OCI-LY3 (cell line): Measurements from ENCODE around the gene SPEN.

Experiments used
- CTCF ChIP-seq: fragments of 200-600, 300-600 bp; sonication (generic); IDR thresholded peaks from 2 replicates; pipeline ENCODE4 v1.5.1; 2014; ENCODE audit warnings: antibody characterized with exemption, low read length, low read depth
- EZH2phosphoT487 ChIP-seq: fragments of 200-600 bp; shearing (Covaris generic); IDR thresholded peaks from 2 replicates; pipeline ENCODE4 v1.6.1; 2018; ENCODE audit warnings: antibody characterized with exemption, mixed run types, low read depth

- TF ChIP-seq CTCF (no peak), EZH2phosphoT487 (no peak)
These were observed 47.3 kb upstream of the SPEN start for GRCh38 chr1:15799928-15800835.
